Urothelium cell line (cell line): Measurements from ENCODE around the gene PRCP.

Experiments used
- DNase-seq: peaks from one replicate; pipeline ENCODE4 v3.0.0; 2011; ENCODE audit warnings: low spot score, mixed read lengths
- FAIRE-seq: peaks from 2 replicates; lab custom pipeline; 2011; peaks lifted over from hg19 to GRCh38; lab: Jason Lieb, UNC

Gene PRCP

DNA sequence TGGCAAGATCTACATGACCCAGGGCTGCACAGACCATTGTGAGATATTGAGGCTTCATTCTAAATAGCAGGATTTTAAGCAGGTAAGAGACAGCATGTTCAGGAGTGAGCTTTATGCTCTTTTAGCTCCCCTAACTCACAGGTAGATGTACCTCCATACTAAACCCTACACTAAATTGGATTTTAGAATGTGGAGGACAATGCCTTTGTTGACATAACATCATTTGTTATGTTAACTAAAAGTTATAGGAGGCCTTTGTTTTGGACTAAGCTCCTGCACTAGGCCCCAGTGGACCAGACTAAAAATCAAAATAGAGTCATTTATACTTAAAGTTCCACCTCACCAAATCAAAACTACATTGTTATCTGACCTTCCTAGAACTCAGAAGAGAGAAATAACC is 8.1 kb upstream of the PRCP start:
- DNase-seq (no peak), FAIRE-seq (no peak)

GRCh38 chr11:82907371-82907770 is 7.1 kb upstream of the PRCP start:
- no peak for DNase-seq

GRCh38 chr11:82906931-82907330 is 6.7 kb upstream of the PRCP start:
- DNase-seq (no peak), FAIRE-seq (no peak)

More at GRCh38 chr11:82907371-82907770, 7.1 kb upstream of the PRCP start:
- FAIRE-seq, result no peak

DNA sequence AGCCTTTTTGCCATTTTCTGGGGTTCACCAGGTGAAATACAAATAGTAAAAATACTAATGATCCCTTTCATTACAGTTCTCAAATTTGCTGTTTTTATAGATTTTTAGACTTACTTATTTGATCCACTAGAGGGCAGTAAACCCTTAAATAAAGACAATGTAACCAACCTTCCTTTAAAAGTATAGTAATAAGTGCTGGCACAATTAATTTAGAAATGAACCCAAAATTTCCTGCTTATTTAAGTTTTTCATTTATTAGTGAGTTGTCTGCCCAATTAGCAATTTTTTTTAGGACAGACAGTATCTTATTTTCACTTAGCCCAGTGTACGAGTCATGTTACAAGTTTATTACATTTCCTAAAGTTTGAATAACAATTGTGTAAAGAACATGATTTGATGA is 6.0 kb upstream of the PRCP start:
- DNase-seq, result no peak
- no peak for FAIRE-seq

DNA sequence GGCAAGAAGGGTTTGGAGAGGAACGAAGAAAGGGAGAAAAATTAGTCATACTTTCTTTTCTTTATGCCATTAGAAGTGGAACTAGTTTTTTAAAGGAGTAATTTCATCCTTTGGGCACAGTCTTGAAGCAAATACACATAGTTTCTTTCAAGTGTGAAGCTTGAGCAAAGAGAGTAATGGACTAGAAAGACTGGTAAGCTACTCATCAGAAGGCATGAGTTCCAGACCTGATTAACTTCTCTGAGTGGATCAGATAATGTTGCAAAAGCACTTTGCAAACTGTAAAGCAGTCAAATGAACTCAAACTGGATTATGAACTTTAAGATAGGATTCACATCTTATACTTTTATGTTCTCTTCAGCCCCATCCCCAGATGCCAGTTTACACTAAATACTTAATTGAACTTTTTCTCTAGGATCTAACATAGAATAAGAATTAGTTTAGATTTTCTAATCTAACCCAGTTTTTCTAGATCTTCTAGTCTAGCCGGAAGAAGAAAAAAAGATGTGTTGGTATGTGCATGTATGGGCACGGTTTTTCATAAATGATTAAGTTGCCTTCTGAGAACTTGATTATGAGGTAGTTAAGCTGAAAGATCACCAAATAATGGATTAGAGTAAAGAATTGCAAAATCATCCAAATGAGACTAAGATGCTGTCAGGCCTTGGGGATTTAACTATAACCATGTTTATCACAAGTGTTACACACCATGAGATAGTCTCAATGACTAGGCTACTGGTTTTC is 3.8 kb upstream of the PRCP start:
- no peak for DNase-seq
- FAIRE-seq, result no peak

GRCh38 chr11:82902880-82903279 is 2.6 kb upstream of the PRCP start:
- no peak for FAIRE-seq

GRCh38 chr11:82901922-82902485 is 1.8 kb upstream of the PRCP start:
- FAIRE-seq (no peak), DNase-seq (no peak)

More at GRCh38 chr11:82902880-82903279, 2.6 kb upstream of the PRCP start:
- DNase-seq, result no peak

GRCh38 chr11:82901165-82901921 is 1.1 kb upstream of the PRCP start, which contains the start of gene DDIAS:
Gene DDIAS (plus strand): TSS chr11:82901736. CDS start chr11:82914739, 13,003 bp downstream.
- peak; percentile 97 for DNase-seq
- FAIRE-seq, result peak; percentile 75

DNA sequence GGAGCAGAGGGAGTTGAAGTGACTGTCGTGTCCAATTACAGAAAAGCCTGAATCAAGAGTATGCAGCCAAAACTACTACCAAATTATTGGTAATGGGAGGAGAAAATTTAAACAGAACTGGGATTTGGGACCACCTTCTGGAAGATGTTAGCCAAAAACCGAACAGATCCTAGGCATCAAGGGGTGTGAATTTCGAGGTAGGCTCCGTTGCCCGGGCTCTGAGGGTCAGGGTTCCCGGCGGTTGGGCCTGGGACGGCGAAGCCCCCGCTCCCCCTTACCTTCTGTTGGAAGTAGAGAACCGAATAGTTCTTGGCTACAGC is 313 bp downstream of the PRCP start:
- FAIRE-seq (no peak), DNase-seq (no peak)

DNA sequence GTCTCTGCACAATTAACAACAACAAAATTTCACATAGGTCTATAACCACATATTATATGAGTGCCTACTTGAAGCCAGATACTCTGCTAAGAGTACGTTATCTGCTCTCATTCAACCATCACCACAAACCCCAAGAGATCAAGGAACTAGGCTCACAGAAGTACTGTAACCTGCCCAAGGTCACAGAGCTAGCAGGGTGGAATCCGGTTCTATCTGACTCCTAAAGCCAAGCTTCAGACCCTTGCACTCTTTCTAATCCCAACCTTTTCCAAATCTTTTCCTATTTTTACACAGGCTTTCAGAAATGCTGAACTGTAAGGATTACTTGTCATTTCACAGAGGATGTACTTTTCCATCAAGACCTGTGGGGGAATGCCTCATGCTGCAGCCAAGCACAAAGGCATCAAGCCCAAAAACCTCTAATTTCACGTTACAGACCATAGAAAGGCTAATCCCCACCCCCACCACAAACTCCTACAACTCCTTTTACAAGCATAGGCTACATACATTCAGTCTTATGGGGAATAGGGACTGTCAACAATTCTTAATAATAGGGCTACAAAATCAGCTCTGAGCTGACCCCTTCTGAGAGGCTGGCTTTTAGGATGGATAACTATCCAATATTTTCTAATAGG is 927 bp downstream of the PRCP start:
- DNase-seq, result no peak
- FAIRE-seq, result no peak

DNA sequence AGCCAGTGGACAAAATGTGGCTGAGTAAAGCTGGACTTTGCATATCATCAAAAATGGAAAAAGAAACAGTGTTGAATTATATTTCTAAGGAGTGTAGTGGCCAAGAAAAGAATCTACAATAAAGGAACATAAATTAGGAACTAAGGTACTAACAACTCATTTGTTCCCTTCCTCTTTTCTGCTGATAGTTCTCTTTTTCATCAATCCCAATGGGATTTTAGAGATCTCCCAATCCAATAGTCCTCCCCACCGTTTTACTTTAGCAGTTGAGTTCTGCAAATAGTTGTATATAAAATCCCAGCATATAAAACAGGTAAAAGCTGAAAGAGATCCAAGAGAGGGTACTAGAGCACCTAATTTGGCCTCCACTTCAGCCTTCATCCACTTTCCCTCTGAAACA is 2.0 kb downstream of the PRCP start:
- FAIRE-seq, result no peak

DNA sequence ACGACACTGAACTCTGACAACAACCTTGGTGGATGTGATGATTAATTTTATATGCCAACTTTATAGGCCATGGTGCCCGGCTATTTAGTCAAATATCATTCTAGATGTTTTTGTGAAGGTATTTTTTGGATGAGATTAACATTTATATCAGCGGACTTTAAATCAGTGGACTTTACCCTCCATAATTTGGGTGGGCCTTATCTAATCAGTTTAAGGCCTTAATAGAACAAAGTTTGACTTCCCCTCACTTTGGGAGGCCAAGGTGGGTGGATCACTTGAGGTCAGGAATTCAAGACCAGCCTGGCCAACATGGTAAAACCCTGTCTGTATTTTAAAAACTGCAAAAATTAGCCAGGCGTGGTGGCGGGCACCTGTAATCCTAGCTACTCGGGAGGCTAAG is 4.0 kb downstream of the PRCP start:
- FAIRE-seq (no peak), DNase-seq (no peak)

More for the DNA sequence above, 2.0 kb downstream of the PRCP start:
- DNase-seq, result no peak

DNA sequence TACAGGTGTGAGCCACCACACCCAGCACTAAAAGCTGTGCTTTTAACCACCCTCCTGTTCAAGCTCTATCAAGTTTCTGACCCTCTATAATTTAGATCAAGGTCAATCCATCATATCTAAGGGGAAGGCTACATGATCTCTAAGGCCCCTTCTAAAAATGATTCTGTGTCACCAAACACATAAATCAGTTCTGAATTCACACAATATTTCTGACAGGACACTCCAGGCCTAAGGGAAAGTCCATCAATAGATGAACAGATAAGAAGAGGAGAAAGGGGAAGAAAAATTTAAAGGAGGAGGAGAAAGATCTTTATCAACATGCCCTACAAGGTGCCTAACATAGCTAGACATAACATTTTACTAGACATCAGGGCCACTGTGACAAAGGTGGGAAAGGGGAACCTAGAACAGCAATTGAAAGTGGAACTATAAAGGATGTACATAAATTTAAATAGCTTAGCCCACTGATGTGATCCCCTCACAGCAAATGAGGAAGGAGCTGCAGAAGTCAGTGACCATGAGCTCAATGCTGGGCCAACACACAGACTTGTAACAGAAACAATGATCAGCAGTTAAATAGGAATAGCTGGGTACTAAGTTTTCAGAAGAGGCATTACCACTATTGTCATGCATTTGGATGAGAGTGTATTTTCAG is 4.7 kb downstream of the PRCP start:
- DNase-seq, result no peak
- no peak for FAIRE-seq

GRCh38 chr11:82892611-82893169 is 7.5 kb downstream of the PRCP start:
- peak; percentile 89 for FAIRE-seq
- no peak for DNase-seq

DNA sequence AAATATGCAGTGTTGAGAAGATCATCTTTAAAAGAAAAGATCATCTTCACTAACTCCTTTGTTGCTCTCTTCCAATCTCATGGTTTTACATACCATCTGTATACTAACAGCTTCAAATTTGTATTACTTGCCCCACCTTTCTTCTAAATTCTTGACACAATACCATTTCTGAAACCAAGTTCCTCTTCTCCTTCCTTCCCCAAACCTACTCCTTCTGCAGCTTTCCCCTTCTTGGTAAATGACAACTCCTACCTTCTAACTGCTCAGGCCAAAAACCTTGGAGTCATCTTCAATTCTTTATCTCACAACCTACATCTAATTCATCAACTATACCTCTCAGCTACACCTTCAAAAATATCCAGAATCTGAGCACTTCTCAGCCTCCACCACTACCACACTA is 9.3 kb downstream of the PRCP start:
- DNase-seq (no peak), FAIRE-seq (no peak)

DNA sequence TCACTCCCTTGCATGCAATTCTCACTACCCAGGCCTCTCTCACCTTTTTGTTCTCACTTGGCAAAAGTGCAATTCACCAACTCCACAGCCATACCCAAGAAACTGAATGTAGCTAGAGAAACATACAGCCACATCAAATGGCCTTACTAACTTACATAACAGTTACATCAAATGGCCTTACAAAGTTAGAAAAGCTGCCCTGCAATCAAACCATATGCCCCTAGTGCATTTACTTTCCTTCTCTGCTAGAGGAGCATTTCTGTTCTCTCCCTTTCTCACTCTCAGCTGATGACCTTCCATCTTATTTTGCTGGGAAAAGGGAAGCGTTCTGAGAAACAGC is 10.3 kb downstream of the PRCP start:
- DNase-seq (no peak), FAIRE-seq (no peak)

DNA sequence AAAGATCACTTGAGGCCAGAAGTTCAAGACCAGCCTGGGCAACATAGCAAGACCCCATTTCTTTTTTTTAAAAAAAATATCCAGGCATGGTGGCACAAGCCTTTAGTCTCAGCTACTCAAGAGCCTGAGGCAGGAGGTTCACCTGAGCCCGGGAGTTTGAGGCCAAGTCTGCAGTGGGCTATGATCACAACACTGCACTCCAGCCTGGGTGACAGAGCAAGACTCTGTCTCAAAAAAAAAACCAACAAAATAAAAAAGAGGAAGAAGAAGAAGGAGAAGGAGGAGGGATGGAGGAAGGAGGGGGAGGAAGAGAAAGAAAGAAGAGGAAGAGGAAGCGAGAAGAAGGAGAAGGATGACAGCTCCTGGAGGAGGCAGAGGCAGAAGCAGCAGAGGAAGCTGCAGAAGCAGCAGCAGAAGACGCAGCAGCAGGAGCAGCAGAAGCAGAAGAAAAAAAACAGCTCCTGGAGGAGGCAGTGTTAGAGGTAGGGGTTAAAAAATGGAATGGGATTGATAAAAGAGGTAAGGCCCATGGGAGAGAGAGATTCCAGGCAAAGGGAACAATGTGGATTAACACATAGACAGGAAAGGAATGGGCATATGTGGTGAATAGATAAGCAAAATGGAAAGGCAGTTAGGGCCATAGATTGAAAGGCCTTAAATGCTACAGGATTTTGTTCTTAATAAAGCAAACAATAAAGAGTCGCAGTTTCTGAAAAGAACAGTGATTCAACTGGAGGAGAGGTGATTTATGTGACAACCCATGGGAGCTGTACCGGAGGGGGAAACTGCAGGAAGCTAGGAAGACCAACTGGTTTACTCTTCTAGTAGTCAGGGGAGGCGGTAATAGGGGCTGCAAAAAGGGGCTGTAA is 10.9 kb downstream of the PRCP start:
- FAIRE-seq (no peak), DNase-seq (no peak)

DNA sequence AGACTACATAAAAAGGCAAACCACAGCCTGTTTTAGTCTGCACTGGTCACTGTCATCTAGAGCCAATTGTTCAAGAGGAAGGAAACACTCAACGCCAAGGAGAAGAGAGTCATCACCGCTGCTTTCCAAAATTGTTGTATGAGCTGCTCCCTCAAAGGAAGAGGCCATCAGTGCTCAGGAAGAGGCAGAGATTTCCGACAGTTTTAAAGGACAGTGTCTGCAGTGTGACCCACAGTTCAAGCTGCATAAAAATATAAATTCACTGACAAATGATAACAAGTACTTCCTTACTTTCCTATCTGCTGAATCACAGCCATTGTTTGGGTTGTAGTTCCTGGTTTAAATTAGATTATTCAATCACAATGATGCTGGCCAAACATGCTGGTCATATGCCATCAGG is 16.4 kb downstream of the PRCP start:
- FAIRE-seq, result no peak

DNA sequence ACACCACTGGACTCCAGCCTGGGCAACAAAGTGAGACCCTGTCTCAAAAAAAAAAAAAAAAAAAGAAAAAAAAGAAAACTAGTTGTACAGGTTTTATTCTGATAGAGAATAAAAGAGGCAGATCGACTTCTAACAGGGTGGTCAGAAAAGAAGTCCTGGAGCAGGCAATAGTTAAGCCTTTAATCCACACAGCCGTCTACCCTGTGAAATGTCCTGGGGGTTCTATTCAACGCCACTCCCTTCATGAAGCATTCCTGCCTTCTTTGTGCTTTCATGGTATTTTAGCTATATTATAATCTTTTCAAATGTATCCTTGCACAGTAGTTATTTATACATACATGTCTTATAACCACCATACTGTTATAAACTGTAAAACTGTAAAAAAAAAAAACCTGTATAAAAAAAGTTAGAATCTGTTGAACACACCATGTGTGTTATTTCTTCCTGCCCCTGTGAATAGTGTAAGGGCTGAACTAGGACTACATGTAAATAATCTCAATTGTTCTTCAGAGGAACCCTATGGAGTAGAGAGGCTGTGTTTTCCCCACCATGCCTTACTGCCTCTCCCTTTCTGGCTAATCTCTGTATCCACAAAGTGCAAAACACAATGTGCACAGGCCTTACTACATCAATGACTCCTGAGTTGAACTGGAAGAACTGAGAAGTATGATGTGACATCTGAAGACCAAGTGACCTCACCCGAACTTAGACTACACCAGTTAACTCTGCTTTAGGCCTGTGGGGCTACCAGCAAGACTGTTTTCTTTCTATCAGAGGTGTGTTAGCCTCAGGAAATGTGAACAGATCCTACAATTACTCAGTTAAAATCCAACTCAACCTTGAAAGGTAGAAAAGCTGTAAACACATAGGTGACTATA is 25.3 kb downstream of the PRCP start:
- FAIRE-seq, result no peak
- DNase-seq, result no peak

More for the DNA sequence above, 16.4 kb downstream of the PRCP start:
- no peak for DNase-seq
